ENCODE results near the gene AFG1L. TPM values are rescaled to one million over a fixed set of nuclear protein-coding genes. Genes with fewer than 3 reads are reported as not detected.

AFG1L gene
- total RNA-seq, 1 experiment from 2014 or later, result 6.1 TPM

GRCh38 chr6:108360919-108361311, 66.1 kb downstream of the AFG1L start:
- Histone ChIP-seq H4K20me1 (ENCODE audit: insufficient read depth, low read depth, low read length) (no peaks in the 10 kb centered on the region), H2AFZ (ENCODE audit: low read length) (no peak overlapping the region), H3K36me3 (ENCODE audit: insufficient read depth, low read length) (no peaks in the 10 kb centered on the region), H3K4me1 (ENCODE audit: low read length) (no peaks in the 10 kb centered on the region), H3K9ac (ENCODE audit: low read length) (no peak overlapping the region), H3K9me3 (ENCODE audit: low read length) (no peaks in the 10 kb centered on the region), H3K79me2 (ENCODE audit: low read length) (no peaks in the 10 kb centered on the region), H3K27me3 (ENCODE audit: low read length) (no peaks in the 10 kb centered on the region), H3K4me2 (ENCODE audit: low read depth, low read length, poor library complexity, severe bottlenecking) (no peak overlapping the region), H3K27ac (ENCODE audit: low read length) (no peak overlapping the region), H3K4me3 (ENCODE audit: low read length) (no peak overlapping the region), H3K9me2 (replicated peaks; ENCODE audit: insufficient read depth, low read length) (no peaks in the 10 kb centered on the region)
- no peak for DNase-seq

- no peak overlapping the region for H2AFZ ChIP-seq (ENCODE audit: low read length)
- H3K4me2 ChIP-seq (ENCODE audit: low read depth, low read length, poor library complexity, severe bottlenecking), result no peak overlapping the region
- H3K9me3 ChIP-seq (ENCODE audit: low read length), result no peaks in the 10 kb centered on the region
- H3K27me3 ChIP-seq (ENCODE audit: low read length), result no peaks in the 10 kb centered on the region
- H3K4me1 ChIP-seq (ENCODE audit: low read length), result no peaks in the 10 kb centered on the region
- H3K4me3 ChIP-seq (ENCODE audit: low read length), result no peak overlapping the region
- H3K27ac ChIP-seq (ENCODE audit: low read length), result no peak overlapping the region
- no peaks in the 10 kb centered on the region for H4K20me1 ChIP-seq (ENCODE audit: insufficient read depth, low read depth, low read length)
- H3K36me3 ChIP-seq (ENCODE audit: insufficient read depth, low read length), result no peaks in the 10 kb centered on the region
- no peak overlapping the region for H3K9ac ChIP-seq (ENCODE audit: low read length)
- no peaks in the 10 kb centered on the region for H3K9me2 ChIP-seq (replicated peaks; ENCODE audit: insufficient read depth, low read length)
- no peak for DNase-seq
- H3K79me2 ChIP-seq (ENCODE audit: low read length), result no peaks in the 10 kb centered on the region
These were observed 66.6 kb downstream of the AFG1L start for GRCh38 chr6:108361312-108361932.

- no peaks in the 10 kb centered on the region for H3K9me2 ChIP-seq (replicated peaks; ENCODE audit: insufficient read depth, low read length)
- H3K4me3 ChIP-seq (ENCODE audit: low read length), result no peak overlapping the region
- H3K9ac ChIP-seq (ENCODE audit: low read length), result no peak overlapping the region
- H3K27ac ChIP-seq (ENCODE audit: low read length), result no peak overlapping the region
- no peaks in the 10 kb centered on the region for H3K79me2 ChIP-seq (ENCODE audit: low read length)
- H3K9me3 ChIP-seq (ENCODE audit: low read length), result no peaks in the 10 kb centered on the region
- H3K27me3 ChIP-seq (ENCODE audit: low read length), result no peaks in the 10 kb centered on the region
- no peaks in the 10 kb centered on the region for H3K4me1 ChIP-seq (ENCODE audit: low read length)
- no peaks in the 10 kb centered on the region for H4K20me1 ChIP-seq (ENCODE audit: insufficient read depth, low read depth, low read length)
- no peak overlapping the region for H3K4me2 ChIP-seq (ENCODE audit: low read depth, low read length, poor library complexity, severe bottlenecking)
- H2AFZ ChIP-seq (ENCODE audit: low read length), result no peak overlapping the region
- DNase-seq, result no peak
- no peaks in the 10 kb centered on the region for H3K36me3 ChIP-seq (ENCODE audit: insufficient read depth, low read length)
These were observed 67.6 kb downstream of the AFG1L start for GRCh38 chr6:108362455-108362854.

- Histone ChIP-seq H3K79me2 (ENCODE audit: low read length) (no peaks in the 10 kb centered on the region), H3K4me1 (ENCODE audit: low read length) (peaks cover under 1% of the 10 kb centered on the region; the same call in 1 of the 2 replicates), H3K4me3 (ENCODE audit: low read length) (no peak overlapping the region), H3K36me3 (ENCODE audit: insufficient read depth, low read length) (no peaks in the 10 kb centered on the region), H3K27ac (ENCODE audit: low read length) (no peak overlapping the region), H2AFZ (ENCODE audit: low read length) (no peak overlapping the region), H3K4me2 (ENCODE audit: low read depth, low read length, poor library complexity, severe bottlenecking) (no peak overlapping the region), H3K9me2 (replicated peaks; ENCODE audit: insufficient read depth, low read length) (no peaks in the 10 kb centered on the region), H3K9ac (ENCODE audit: low read length) (no peak overlapping the region), H3K9me3 (ENCODE audit: low read length) (no peaks in the 10 kb centered on the region), H4K20me1 (ENCODE audit: insufficient read depth, low read depth, low read length) (no peaks in the 10 kb centered on the region), H3K27me3 (ENCODE audit: low read length) (no peaks in the 10 kb centered on the region)
- DNase-seq, result no peak
These were observed 68.3 kb downstream of the AFG1L start for GRCh38 chr6:108363113-108363512.

GRCh38 chr6:108363889-108364313, 69.0 kb downstream of the AFG1L start:
- no peak overlapping the region for H3K4me3 ChIP-seq (ENCODE audit: low read length)
- no peak overlapping the region for H3K4me2 ChIP-seq (ENCODE audit: low read depth, low read length, poor library complexity, severe bottlenecking)
- H4K20me1 ChIP-seq (ENCODE audit: insufficient read depth, low read depth, low read length), result no peaks in the 10 kb centered on the region
- H2AFZ ChIP-seq (ENCODE audit: low read length), result no peak overlapping the region
- no peak for DNase-seq
- H3K9me3 ChIP-seq (ENCODE audit: low read length), result no peaks in the 10 kb centered on the region
- H3K79me2 ChIP-seq (ENCODE audit: low read length), result no peaks in the 10 kb centered on the region
- H3K9ac ChIP-seq (ENCODE audit: low read length), result no peak overlapping the region
- no peaks in the 10 kb centered on the region for H3K36me3 ChIP-seq (ENCODE audit: insufficient read depth, low read length)
- peaks cover 6% of the 10 kb centered on the region for H3K4me1 ChIP-seq (ENCODE audit: low read length)
- H3K9me2 ChIP-seq (replicated peaks; ENCODE audit: insufficient read depth, low read length), result no peaks in the 10 kb centered on the region
- H3K27ac ChIP-seq (ENCODE audit: low read length), result no peak overlapping the region
- H3K27me3 ChIP-seq (ENCODE audit: low read length), result no peaks in the 10 kb centered on the region

GRCh38 chr6:108364470-108364869, 69.6 kb downstream of the AFG1L start:
- Histone ChIP-seq H3K9ac (ENCODE audit: low read length) (no peak overlapping the region), H3K9me3 (ENCODE audit: low read length) (no peaks in the 10 kb centered on the region), H3K4me3 (ENCODE audit: low read length) (no peak overlapping the region), H3K27ac (ENCODE audit: low read length) (no peak overlapping the region), H3K36me3 (ENCODE audit: insufficient read depth, low read length) (no peaks in the 10 kb centered on the region), H2AFZ (ENCODE audit: low read length) (no peak overlapping the region), H3K4me1 (ENCODE audit: low read length) (peaks cover 6% of the 10 kb centered on the region), H4K20me1 (ENCODE audit: insufficient read depth, low read depth, low read length) (no peaks in the 10 kb centered on the region), H3K4me2 (ENCODE audit: low read depth, low read length, poor library complexity, severe bottlenecking) (no peak overlapping the region), H3K27me3 (ENCODE audit: low read length) (no peaks in the 10 kb centered on the region), H3K9me2 (replicated peaks; ENCODE audit: insufficient read depth, low read length) (no peaks in the 10 kb centered on the region), H3K79me2 (ENCODE audit: low read length) (no peaks in the 10 kb centered on the region)
- no peak for DNase-seq

- Histone ChIP-seq H3K27me3 (ENCODE audit: low read length) (no peaks in the 10 kb centered on the region), H4K20me1 (ENCODE audit: insufficient read depth, low read depth, low read length) (no peaks in the 10 kb centered on the region), H2AFZ (ENCODE audit: low read length) (no peak overlapping the region), H3K9ac (ENCODE audit: low read length) (no peak overlapping the region), H3K4me1 (ENCODE audit: low read length) (peaks cover 6% of the 10 kb centered on the region), H3K4me3 (ENCODE audit: low read length) (no peak overlapping the region), H3K36me3 (ENCODE audit: insufficient read depth, low read length) (no peaks in the 10 kb centered on the region), H3K79me2 (ENCODE audit: low read length) (no peaks in the 10 kb centered on the region), H3K9me2 (replicated peaks; ENCODE audit: insufficient read depth, low read length) (no peaks in the 10 kb centered on the region), H3K27ac (ENCODE audit: low read length) (no peak overlapping the region), H3K4me2 (ENCODE audit: low read depth, low read length, poor library complexity, severe bottlenecking) (no peak overlapping the region), H3K9me3 (ENCODE audit: low read length) (no peaks in the 10 kb centered on the region)
- DNase-seq, result no peak
These were observed 70.6 kb downstream of the AFG1L start for GRCh38 chr6:108365478-108365877.

- H3K27ac ChIP-seq (ENCODE audit: low read length), result no peak overlapping the region
- peaks cover 6% of the 10 kb centered on the region for H3K4me1 ChIP-seq (ENCODE audit: low read length)
- H3K4me3 ChIP-seq (ENCODE audit: low read length), result no peak overlapping the region
- H3K4me2 ChIP-seq (ENCODE audit: low read depth, low read length, poor library complexity, severe bottlenecking), result no peak overlapping the region
- no peaks in the 10 kb centered on the region for H3K9me3 ChIP-seq (ENCODE audit: low read length)
- no peak for DNase-seq
- H3K9me2 ChIP-seq (replicated peaks; ENCODE audit: insufficient read depth, low read length), result no peaks in the 10 kb centered on the region
- no peaks in the 10 kb centered on the region for H3K36me3 ChIP-seq (ENCODE audit: insufficient read depth, low read length)
- H3K79me2 ChIP-seq (ENCODE audit: low read length), result no peaks in the 10 kb centered on the region
- H3K9ac ChIP-seq (ENCODE audit: low read length), result no peak overlapping the region
- H3K27me3 ChIP-seq (ENCODE audit: low read length), result no peaks in the 10 kb centered on the region
- no peak overlapping the region for H2AFZ ChIP-seq (ENCODE audit: low read length)
- H4K20me1 ChIP-seq (ENCODE audit: insufficient read depth, low read depth, low read length), result no peaks in the 10 kb centered on the region
These were observed 71.4 kb downstream of the AFG1L start for GRCh38 chr6:108366236-108366635.
